Hippocampal formation (tissue), 2 donors: Measurements from ENCODE around the gene KRT4.
"Not testable (repeated sequence)": the region's sequence is repeated elsewhere in the genome, so short reads cannot be mapped to it uniquely, and the experiment has no call there.

Experiments
- DNase-seq, 2 donors: peaks; one replicate each; lab custom pipeline; 2025; lab: John Stamatoyannopoulos, UW

Gene KRT4

DNA sequence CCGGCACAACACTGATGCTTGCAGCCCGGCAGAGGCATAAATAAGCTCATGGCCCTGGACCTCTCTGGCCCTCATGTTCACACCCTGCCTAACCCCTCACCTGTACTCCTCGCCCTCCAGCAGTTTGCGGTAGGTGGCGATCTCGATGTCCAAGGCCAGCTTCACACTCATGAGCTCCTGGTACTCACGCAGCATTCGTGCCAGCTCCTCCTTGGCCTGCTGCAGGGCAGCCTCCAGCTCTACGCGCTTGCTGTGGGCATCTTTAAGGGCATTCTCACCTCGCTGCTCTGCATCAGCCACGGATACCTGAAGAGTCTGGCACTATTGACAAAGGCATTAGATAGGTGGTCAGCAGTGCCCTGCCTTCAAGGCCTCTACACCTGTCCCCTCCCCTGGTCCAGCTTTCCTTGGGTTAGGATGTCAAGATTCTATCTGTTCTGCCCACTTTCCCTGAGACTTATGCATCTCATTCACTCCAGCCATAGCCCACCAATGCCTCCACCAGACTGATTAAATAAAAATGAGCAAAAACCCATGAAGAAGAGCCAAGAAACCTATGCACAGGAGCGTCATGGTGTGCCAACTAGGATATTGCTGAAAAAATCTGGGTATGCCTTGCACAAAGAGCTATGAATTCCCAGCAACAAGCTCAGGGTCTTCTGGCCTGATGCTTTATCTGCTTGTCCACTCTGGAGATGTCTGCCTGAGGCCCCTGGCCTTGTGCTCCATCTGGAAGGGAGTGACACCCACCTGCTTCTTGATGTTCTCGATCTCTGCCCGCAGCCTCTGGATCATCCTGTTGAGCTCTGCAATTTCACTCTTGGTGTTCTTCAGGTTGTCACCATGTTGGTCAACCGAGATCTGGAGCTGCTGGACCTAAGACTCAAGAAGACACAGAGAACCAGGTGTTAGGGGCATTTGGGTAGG is 6.1 kb downstream of the KRT4 start:
- DNase-seq = no peak

DNA sequence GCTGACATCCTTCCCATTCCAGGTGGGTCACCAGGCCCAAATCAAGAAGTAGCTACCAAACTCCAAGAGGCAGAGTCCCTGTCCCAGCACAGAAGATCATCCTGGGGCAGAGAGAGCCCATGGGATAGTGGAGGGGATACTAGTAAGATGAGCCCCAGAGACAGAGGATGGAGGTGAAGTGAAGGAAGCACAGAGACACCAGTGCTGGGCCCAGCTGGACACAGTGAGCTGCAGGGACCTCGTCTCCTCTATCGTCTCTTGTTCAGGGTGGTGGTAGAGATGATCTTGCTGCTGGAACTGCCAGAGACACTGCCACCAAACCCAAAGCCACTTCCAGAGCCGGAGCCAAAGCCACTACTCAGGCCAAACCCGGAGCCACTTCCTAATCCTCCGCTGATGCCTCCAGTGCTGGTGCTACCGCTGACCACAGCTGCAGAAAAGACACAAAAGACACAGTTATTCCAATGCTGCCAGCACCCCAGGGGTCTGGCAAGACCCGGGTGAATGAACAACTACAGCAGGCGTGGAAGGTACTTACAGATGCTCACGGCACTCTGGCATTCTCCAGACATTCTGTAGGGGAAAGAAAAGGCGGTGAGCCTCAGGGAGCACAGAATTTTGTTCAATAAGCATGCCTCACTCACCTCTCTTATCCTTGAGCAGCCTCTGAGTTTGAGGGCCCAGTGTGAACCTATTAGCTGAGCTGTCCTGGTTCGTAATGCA is 6.9 kb downstream of the KRT4 start:
- no peak for DNase-seq

DNA sequence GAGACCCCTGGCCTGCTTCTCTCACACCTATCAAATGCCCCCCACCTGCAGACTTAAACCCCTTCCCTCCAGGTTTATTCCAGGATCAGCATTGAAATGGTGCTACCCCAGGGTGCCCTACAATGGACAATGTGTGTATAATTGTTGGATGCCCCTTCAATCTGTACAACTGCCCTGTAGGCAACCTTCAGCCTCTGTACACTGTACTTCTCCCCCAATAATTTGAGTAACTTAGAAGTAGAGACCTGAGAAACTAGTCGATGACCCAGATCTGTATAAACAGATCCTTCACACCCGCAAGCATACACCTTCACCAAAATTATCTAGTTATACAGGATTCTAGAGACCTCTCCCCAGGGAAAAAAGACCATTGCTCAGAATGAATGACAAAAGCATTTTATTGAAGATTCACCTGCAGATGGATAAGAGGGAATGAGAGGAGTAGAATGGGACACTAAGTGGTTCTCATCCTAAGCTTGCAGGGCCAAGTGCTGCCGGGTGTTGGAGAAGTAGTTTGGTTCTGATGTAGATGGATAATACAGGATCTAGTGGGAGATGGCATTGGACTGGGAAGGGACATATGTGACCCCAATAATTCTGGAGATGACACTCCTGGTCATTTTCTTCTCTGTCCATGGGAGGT is 7.6 kb downstream of the KRT4 start:
- no peak for DNase-seq

DNA sequence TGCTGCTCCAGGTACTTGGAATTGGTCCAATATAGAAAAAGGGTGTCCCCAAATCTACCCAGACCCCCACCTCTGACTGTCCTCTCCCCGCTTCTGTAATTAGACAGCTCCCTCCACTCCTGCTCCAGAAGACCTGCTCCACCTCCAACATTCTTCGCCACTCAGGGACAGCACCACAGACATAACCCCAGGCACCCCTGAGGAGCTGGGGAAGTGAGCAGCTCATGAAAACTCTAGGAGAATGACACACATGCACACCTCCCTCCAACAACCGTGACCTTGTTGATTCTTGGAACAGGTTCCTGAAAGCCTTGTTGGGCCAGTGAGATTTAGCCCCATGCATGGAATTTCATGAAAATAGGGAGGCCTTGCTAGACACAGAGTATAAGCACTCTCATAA is 8.2 kb downstream of the KRT4 start:
- no peak for DNase-seq

DNA sequence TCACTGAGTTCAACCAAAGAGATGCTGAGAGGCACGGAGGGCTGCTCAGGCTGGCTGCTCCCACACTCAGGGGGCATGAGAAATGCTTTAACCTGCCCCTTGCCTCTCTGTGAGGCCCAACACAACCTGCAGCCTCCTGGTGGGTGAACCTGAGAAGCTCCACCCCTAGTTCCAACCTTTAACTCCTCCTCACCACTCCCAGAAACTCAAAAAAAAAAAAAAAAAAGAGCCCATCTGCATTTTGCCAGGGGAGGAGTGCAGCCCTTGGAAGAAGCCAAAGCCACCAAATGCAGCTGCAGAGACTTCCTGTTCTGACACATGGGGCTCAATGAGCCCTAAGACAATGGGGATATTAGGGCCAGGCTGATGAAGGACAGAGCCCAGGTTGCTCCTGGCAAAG is 8.9 kb downstream of the KRT4 start:
- no peak for DNase-seq

DNA sequence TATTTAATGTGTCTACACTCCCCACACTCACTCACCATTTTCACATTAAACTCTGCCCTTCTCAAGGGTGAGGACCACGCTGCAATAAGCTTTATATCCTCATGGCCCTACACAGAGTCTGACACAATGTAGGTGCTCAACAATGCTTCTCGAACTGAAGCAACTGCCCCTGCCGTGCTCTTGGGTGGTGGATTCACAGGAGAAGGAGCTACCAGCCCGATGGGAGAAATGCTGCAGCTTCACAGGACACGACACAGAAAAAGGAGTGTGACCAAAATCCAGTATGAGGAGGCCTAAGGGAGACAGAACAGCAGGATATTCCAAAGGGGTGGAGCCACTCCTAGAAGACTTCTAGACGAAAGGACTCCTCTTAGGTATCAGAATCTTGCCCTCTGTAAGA is 11.5 kb downstream of the KRT4 start:
- DNase-seq = no peak

DNA sequence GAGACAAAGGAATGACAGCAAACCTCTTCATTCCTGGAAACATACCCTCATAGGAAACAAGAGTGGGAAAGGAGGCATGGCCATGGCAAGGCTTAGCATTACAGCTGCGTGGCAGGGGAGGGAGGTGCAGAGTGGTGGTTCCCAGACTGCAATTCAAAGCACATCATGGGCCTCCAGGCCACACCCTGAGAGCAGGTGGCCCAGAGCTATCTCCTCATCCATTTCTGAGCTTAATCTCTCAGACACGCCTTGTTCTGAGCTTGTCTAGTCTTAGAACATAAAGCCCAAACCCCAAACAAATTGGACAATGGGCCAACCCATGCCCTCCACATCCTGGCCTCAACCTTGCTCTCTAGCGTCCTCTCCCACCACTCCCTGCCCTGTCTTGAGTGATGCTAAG is 12.1 kb downstream of the KRT4 start:
- DNase-seq = no peak

DNA sequence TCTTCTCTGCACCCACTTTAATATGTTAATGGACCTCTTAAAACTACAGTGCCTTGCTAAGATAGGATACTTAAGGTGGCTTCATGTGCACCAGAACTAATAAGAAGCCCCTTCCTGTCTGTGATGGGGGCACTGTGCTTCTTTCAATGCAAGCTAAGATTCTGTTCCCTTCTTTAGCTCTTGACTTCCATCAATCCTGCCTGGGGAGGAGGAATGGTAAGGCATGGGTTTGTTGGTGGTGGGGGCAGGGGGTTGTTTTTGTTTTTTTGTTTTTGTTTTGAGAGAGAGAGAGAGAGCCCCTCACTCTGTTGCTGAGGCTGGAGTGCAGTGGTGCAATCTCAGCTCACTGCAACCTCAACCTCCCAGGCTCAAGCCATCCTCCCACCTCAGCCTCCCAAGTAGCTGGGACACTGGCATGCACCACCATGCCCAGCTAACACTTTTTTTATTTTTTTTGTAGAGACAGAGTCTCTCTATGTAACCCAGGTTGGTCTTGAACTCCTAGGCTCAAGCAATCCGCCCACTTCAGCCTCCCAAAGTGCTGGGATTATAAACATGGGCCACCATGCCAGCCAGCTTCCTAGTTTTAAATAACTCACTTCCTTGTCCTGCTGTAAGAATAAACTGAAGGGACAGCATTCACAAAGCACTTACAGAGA is 13.5 kb downstream of the KRT4 start:
- DNase-seq = no peak

DNA sequence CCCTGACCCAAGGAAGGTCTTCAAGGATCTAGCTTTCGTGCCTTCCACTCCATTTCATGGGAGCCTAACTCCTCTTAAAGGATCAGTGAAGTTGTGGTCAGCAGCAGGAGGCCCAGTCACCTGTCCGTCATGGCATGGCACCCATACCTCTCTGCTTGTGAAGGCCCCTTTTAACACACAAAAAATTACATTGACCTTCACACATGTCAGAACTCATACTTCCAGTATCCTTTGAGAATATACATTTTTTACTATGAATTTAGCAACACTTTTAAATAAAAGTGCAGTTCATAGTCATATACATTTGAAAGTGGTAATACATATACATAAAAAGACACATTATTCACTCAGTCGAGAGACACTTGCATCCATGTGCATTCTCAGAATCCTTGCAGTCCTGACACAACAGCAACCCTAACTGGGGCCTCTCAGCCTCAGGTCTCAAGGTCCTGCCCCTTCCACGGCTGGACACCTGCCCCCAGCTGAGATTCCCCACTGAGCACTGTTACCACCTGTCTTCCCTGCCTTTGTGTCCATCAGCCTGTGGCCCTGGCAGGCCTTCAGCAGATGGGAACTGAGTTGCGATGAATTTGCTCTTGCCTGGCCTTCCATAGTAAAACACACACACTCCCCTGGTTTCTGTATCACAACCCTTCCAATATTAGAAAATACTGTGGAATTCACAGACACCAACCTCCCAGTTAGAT is 14.3 kb downstream of the KRT4 start:
- DNase-seq = no peak

DNA sequence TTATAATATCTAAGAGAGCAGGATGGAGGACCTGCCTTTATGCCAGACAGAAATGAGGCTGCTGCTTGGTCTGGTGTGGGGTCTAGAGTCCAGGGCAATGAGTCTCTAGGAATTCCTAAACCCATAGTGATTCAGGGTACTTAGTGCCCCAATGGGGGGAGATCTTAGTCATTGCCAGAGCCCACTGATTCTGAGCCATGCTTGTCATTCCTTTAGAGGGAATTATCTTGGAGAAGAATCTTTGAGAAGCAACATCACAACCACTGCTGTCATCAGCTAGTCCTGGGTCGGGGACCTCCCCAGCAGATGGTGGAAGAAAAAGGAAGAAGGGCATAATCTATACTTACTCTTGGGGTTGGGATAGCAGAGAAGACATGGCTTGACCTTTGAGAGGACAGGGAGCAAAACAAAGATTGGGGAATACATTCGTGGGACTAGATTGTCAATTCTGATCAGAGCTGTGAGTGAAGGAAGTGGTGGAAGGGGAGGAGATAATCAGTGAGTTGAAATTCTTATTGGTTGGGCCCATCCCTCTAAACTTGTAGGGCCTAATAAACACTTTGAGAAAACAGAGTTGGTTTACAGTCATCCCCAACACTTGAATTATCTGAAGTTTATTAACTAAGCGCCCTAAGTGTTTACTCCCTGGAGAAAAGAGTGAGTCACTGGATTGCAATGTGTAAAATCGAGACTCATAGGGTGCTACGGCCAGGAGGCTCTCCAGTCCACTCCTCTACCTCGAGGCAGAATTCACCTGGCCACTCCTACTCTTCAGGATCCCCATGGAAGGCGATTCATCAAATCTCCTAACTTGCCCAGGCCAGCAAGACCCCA is 15.0 kb downstream of the KRT4 start:
- no peak for DNase-seq

DNA sequence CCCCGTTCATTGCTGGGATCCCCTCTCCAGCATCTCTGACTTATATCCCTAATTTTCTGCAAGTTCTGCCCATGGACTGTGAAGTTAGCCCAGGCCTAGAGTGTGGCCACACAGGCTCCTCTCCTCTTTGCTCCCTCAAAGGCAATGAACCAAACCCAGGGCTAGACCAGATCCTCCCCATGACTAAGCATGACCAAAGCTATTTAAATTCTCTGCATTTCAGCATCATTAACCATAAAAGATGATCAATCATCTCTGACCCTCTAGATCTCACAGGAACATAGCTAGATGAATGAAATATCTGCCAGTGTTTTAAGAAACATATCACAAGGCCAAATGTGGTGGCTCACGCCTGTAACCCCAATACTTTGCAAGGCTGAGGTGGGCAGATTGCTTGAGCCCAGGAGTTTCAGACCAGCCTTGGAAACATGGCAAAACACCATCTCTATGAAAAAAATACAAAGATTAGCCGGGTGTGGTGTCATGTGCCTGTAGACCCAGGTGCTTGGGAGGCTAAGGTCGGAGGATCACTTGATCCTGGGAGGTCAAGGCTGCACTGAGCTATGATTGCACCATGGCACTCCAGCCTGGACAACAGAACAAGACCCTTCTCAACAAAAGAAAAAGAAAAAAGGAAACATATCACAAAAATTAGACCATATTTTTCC is 15.8 kb downstream of the KRT4 start:
- DNase-seq = no peak

DNA sequence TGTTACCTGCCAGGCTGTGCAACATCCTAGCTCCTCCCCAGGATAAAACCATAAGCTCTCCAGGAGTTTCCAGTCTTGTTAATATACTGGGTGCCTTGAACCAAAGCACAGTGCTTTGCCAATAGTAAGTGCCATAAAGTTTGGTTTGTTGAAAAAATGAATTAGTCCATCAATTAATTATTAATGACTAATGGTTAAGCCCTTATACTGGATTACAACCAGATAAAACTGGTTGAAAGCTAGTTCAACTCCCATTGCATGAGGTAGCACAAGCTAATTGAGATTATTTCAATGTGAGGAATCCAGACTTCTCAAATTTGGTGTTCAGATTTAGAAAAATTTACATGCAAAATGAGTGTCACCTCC is 16.4 kb downstream of the KRT4 start:
- DNase-seq = no peak

DNA sequence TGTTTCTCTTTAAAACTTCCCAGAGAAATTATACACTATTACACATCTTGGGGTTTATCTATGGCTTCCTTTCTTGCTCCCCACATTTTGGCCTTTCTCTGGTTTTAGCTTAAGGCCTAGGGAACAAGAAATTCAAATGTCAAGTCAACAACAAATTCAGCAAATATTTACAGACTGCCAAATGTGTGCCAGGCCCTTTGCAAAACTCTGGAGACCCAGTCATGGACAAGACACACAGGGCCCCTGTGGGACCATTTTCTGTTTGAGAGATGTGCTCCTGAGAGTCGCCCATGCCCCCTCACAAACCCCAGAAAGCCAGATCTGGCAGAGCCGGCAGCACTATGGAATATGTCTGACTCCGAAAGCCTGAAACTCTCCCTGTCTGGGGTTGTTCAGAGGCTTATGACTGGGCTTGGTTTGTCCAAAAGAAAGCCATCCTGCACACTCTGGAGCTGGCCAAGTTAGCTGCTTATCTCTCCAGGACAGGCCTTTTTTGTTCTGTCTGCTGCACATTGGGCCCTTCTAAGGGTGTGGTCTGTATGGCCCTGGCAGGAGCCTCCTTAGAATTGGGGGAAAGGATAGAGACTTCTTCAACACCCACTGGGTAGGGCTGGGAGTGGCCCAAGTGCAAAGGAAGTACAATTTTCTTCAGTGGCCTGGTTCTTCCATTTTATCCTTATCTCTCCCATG is 16.9 kb downstream of the KRT4 start:
- DNase-seq = no peak

DNA sequence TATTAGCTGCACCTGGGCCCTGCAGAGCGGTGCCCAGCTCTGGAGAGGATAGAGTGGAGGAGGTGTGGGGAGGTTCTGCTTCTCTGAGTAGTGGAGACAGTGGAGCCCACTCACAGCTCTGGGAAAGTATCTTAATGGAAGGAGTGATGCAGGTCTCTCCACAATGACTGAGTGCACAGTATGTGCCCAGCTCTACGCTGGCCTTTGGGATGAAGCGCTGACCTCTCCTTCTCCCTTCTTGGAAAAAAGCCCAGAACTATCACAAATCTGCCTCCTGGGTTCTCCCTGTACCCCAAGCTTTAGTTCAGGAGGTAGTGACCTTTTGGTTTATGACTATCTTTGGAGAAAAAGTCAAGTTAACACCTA is 17.5 kb downstream of the KRT4 start:
- no peak for DNase-seq

DNA sequence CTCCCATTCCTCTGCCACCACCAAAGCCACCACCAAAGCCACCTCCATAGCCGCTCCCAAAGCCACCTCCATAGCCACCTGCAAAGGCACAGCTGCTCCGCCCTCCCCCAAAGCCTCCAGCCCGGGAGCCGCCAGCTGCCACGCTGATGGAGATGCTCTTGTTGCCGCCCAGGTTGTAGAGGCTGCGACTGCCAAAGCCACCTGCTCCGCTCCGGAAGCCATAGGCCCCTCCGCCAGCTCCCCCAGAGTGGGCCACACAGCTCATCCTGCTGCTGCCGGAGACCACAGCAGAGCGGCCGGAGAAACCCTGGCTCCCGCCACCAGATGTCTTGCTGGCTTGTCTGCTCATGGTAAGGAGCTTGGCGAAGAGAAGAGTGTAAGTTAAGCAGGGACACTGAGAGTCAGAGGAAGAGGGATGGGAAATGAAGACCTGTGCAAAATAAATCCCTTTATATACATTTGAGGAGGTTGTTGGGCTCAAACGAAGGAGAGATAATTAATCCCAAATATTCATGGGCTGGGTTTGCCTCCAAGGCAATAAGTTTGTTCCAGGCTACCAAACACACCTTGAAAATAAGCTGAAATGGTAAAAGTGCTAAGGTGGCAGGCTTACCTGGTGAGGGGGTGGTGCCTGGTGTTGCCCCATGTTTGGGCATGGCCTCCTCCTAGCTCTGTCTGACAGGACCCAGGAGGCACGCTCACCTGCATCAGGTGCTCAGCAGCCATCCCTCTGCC is 18.1 kb downstream of the KRT4 start, which contains the start of gene KRT3:
TSS of gene KRT3 (minus strand) at position 424 of the 735 bp plus-strand sequence. CDS start at position 349, 75 bp downstream.
- DNase-seq = no peak

DNA sequence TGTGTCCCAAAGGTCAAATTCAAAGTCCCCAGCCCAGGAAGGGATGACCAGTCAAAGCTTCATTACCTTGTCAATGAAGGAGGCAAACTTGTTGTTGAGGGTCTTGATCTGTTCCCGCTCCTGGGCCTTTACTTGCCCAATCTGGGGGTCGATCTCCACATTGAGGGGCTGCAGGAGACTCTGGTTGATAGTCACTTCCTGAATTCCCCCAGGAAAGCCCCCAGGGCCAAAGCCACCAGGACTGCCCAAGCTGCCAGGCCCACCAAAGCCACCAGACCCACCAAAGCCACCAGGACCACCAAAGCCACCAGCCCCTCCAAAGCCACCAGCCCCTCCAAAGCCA is 18.6 kb downstream of the KRT4 start:
- DNase-seq = not testable (repeated sequence)

DNA sequence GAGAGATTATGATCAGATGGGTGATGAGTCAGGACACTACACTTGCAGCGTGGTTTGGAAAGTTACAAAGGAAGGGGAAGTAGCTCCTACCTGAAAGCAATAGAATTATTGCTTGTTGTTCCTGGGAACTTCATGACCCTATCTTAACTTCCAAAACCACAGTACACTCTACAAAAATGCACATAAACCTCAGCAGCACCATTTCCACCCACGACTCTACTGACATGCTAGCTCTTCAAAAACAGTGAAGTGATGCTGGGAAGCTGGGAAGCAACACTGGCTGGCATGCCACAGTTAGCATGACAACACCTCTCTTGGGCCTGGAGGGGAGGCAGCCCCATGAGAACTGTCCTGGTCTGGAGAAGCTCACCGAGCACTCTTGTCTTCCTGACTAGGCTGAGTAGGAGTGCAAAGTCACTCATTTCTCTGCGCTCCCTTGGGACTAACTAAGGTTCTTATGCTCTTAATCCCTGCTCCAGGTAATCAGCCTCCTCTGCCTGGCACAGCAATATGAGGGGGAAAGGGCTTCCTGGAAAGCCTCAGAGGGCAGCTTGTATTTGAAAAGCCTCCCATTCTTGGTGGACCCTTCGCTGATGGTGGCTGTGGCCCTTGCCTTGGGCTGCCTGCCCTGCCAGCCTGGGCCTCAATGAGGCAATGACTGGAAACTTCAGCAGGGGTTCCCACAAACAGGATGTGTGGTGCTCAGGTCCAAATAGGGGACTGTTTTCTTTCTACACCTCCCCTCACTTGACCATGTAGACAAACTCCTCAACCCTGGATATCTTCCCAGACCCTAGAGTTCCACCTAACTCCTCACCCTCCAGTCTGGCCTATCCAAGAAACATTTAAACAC is 19.2 kb downstream of the KRT4 start:
- DNase-seq = no peak
